K562 (cell line): Measurements from ENCODE around the gene IPPK. TPM values are rescaled to one million over a fixed set of nuclear protein-coding genes. Genes with fewer than 3 reads are reported as not detected.
"Not testable (repeated sequence)": the region's sequence is repeated elsewhere in the genome, so short reads cannot be mapped to it uniquely, and the experiment has no call there.

Experiments used
- ATAC-seq: fragments of 200-7000 bp; cut with Tn5 transposase; 3 replicates; pipeline ENCODE4 v1.9.1; 2020; ENCODE audit warnings: moderate library complexity
- BruUV-seq: library from RNA; stranded (reverse); fragments of 400-500 nt; replicated peaks from 2 replicates; lab custom pipeline; 2021; lab: Mats Ljungman, UMichigan
- CTCF ChIA-PET: fragments of 300-600 bp; formaldehyde crosslinking; extraction: SDS; loops from one replicate; lab custom pipeline; 2021; ENCODE audit warnings: low intra/inter-chr PET ratio; lab: Yijun Ruan, JAX
- POLR2A ChIA-PET: fragments of 300-600, 350-650 bp; sonication (Branson Sonifier 250); formaldehyde crosslinking; extraction: SDS; loops from one replicate; lab custom pipeline; 2021; ENCODE audit warnings: antibody characterized with exemption, inconsistent platforms; lab: Yijun Ruan, JAX
- DNase-seq, 4 experiments: peaks; one replicate each; pipeline versions ENCODE4 v3.0.0 to v3.0.0-alpha.2; 2011 to 2018; ENCODE audit warnings: low spot score in 3 of 4, mixed read lengths in 3 of 4; ENCODE audit errors: extremely low read depth in 1 of 4
- FAIRE-seq: peaks from 2 replicates; lab custom pipeline; 2011; peaks lifted over from hg19 to GRCh38; lab: Jason Lieb, UNC
- H2AFZ ChIP-seq: 2 replicates; pipeline ENCODE4 v1.6.0; 2011; ENCODE audit warnings: low read depth, low read length, control low read depth, inconsistent platforms
- H3K27ac ChIP-seq: fragments of 200-600 bp; 3 replicates; pipeline ENCODE4 v1.8.0; 2011; ENCODE audit warnings: low read depth, mild to moderate bottlenecking, control low read depth, inconsistent platforms, low read length, moderate library complexity, mixed read lengths; ENCODE audit errors: extremely low read depth
- H3K27me3 ChIP-seq, 2 experiments: fragments of 300-600 bp in 1 of 2; 2 replicates in 1 of 2; 3 replicates in 1 of 2; pipeline versions ENCODE4 v1.6.0 to v1.8.0; 2011; ENCODE audit warnings: inconsistent platforms in 2 of 2, low read length in 2 of 2, mild to moderate bottlenecking in 1 of 2, mixed read lengths in 1 of 2, moderate library complexity in 1 of 2; ENCODE audit not compliant: control insufficient read depth in 2 of 2, insufficient read depth in 2 of 2
- H3K36me3 ChIP-seq: fragments of 300-600 bp; 3 replicates; pipeline ENCODE4 v1.8.0; 2011; ENCODE audit warnings: mild to moderate bottlenecking, low read length, inconsistent platforms; ENCODE audit not compliant: control insufficient read depth, insufficient read depth
- H3K4me1 ChIP-seq, 2 experiments: fragments of 200-600 bp in 1 of 2; replicated peaks in 1 of 2; 2 replicates in 1 of 2; 3 replicates in 1 of 2; pipeline versions ENCODE4 v1.5.1 to v1.8.0; 2011; ENCODE audit warnings: inconsistent platforms in 2 of 2, low read length in 2 of 2, mild to moderate bottlenecking in 1 of 2, mixed read lengths in 1 of 2, moderate library complexity in 1 of 2; ENCODE audit not compliant: control insufficient read depth in 2 of 2, insufficient read depth in 2 of 2
- H3K4me2 ChIP-seq: 2 replicates; pipeline ENCODE4 v1.6.1; 2011; ENCODE audit warnings: low read length, control low read depth, inconsistent platforms, mixed read lengths; ENCODE audit not compliant: insufficient read depth
- H3K4me3 ChIP-seq: fragments of 200-600 bp; sonication (generic), shearing (Covaris generic); 2 replicates; pipeline ENCODE4 v1.5.1; 2016; ENCODE audit warnings: control low read depth, inconsistent platforms
- H3K79me2 ChIP-seq: fragments of 200-600 bp; 3 replicates; pipeline ENCODE4 v1.8.0; 2011; ENCODE audit warnings: low read length, inconsistent platforms; ENCODE audit not compliant: control insufficient read depth, insufficient read depth
- H3K9ac ChIP-seq, 2 experiments: 2 replicates each; pipeline versions ENCODE4 v1.6.0 to v1.6.1; 2011; ENCODE audit warnings: low read depth in 2 of 2, low read length in 2 of 2, control low read depth in 1 of 2, inconsistent platforms in 1 of 2, mild to moderate bottlenecking in 1 of 2, mixed read lengths in 1 of 2; ENCODE audit not compliant: insufficient read depth in 1 of 2
- H3K9me1 ChIP-seq: one replicate; pipeline ENCODE4 v1.6.0; 2011; ENCODE audit warnings: inconsistent platforms, mild to moderate bottlenecking, low read length, moderate library complexity; ENCODE audit not compliant: control insufficient read depth, insufficient read depth
- H3K9me3 ChIP-seq: replicated peaks from 2 replicates; pipeline ENCODE4 v1.5.1; 2011; ENCODE audit warnings: low read depth, low read length, inconsistent platforms; ENCODE audit not compliant: control insufficient read depth, insufficient read depth
- H4K20me1 ChIP-seq: replicated peaks from 2 replicates; pipeline ENCODE4 v1.6.1; 2011; ENCODE audit warnings: low read length, inconsistent platforms, mixed read lengths; ENCODE audit not compliant: control insufficient read depth, insufficient read depth
- CBFA2T3 ChIP-seq: fragments of 450-650 bp; IDR thresholded peaks from 2 replicates; pipeline ENCODE4 v1.6.1; 2017
- CEBPB ChIP-seq: fragments of 450-650 bp; IDR thresholded peaks from 2 replicates; pipeline ENCODE4 v1.6.1; 2016; ENCODE audit warnings: missing genetic modification characterization, missing compliant biosample characterization
- DMBX1 ChIP-seq: fragments of 250-450 bp; sonication (Bioruptor Pico); IDR thresholded peaks from 2 replicates; pipeline ENCODE4 v1.8.0; 2022; ENCODE audit warnings: inconsistent platforms, mild to moderate bottlenecking, moderate library complexity, borderline replicate concordance
- SP1 ChIP-seq: sonication (generic); formaldehyde crosslinking; IDR thresholded peaks from 2 replicates; pipeline ENCODE4 v1.8.1; 2022; ENCODE audit warnings: mild to moderate bottlenecking, missing genetic modification reagents
- WGBS: fragments of 100-300 bp; shearing (Covaris generic); methylation state at CpG from one replicate; pipeline ENCODE4 v1.1.6; 2016; ENCODE audit warnings: low coverage, mixed read lengths; ENCODE audit not compliant: insufficient coverage; ENCODE audit errors: missing lambda C conversion rate; 5-methylcytosine and 5-hydroxymethylcytosine counted together
- in situ Hi-C: fragments of 300-500 bp; cut with MboI; formaldehyde crosslinking; loops from 4 replicates; pipeline ENCODE4 v1.15.0; 2018; ENCODE audit warnings: inconsistent platforms, mixed read lengths
- intact Hi-C: fragments of 100-400 bp; cut with micrococcal nuclease; formaldehyde crosslinking; loops from 2 replicates; pipeline ENCODE4 v1.14.2; 2022
- polyA plus RNA-seq, 8 experiments: library from polyadenylated mRNA; depleted of rRNA in 4 of 8; stranded (reverse) in 5 of 8; unstranded in 3 of 8; fragments of >200 nt; fragmentation: Nextera tagmentation in 2 of 8; fragmentation: Illumina TruSeq in 1 of 8; extraction: Ambion mirVana in 2 of 8; extraction: Trizol in 1 of 8; gene quantifications; 2 replicates each; pipeline versions ENCODE4 v1.2.1 to v1.2.3, GENCODE V29; 2011 to 2014; ENCODE audit warnings: inconsistent platforms in 1 of 8, missing spikeins in 1 of 8
- total RNA-seq, 7 experiments: library from RNA; depleted of rRNA in 6 of 7; stranded (reverse); fragments of >200 nt in 6 of 7; fragmentation: Illumina TruSeq in 2 of 7; extraction: Trizol in 2 of 7; gene quantifications; 2 replicates each; pipeline versions ENCODE4 v1.2.1 to v1.2.3, GENCODE V29; 2011 to 2021; ENCODE audit warnings: low replicate concordance in 1 of 7

Gene IPPK
- total and polyA plus RNA-seq, 9 of the 15 experiments (the other 6 are each of a cell fraction or from before 2014, with no cell fraction given), result 3.1 to 22.2 (median 11.2) TPM

GRCh38 chr9:92627651-92628050, 42.3 kb downstream of the IPPK start:
- Histone ChIP-seq H4K20me1 (no peaks in the 10 kb centered on the region), H3K79me2 (no peaks in the 10 kb centered on the region), H3K4me1 (no peaks in the 10 kb centered on the region), H3K36me3 (peaks cover 35% of the 10 kb centered on the region), H3K27me3 (no peaks in the 10 kb centered on the region), H3K27ac (no peak overlapping the region), H3K4me3 (no peak overlapping the region), H2AFZ (no peak overlapping the region), H3K4me2 (no peak overlapping the region), H3K9me1 (no peaks in the 10 kb centered on the region), H3K9me3 (no peaks in the 10 kb centered on the region), H3K9ac (no peak overlapping the region)
- no peak for FAIRE-seq
- WGBS, result 95% methylated on average over 5 of the region's 5 CpGs
- BruUV-seq, result no TSS peak
- intact Hi-C loops (no loop called here), in situ Hi-C loops (no loop called here)
- TF ChIP-seq CEBPB (tag) (0 out of 2 replicates have a peak, but pooled peaks have one; percentile 27), SP1 (CRISPR knock-in tag) (no peak)
- ChIA-PET POLR2A (no interaction called here), CTCF (no interaction called here)
- no peak for DNase-seq
- no peak for ATAC-seq

GRCh38 chr9:92626484-92626883, 43.4 kb downstream of the IPPK start:
- H3K27me3 ChIP-seq, result no peaks in the 10 kb centered on the region
- H3K4me2 ChIP-seq, result no peak overlapping the region
- ChIA-PET CTCF (no interaction called here), POLR2A (no interaction called here)
- in situ Hi-C loops (no loop called here), intact Hi-C loops (no loop called here)
- H3K4me1 ChIP-seq, result no peaks in the 10 kb centered on the region
- no peaks in the 10 kb centered on the region for H4K20me1 ChIP-seq
- TF ChIP-seq DMBX1 (CRISPR knock-in tag), result no peak
- 0 out of 2 replicates have a peak, but pooled peaks have one; percentile 2 for TF ChIP-seq CBFA2T3
- H2AFZ ChIP-seq, result no peak overlapping the region
- H3K9ac ChIP-seq, result no peak overlapping the region
- no TSS peak for BruUV-seq
- ATAC-seq (no peak), DNase-seq (no peak), FAIRE-seq (no peak)
- no peak overlapping the region for H3K27ac ChIP-seq
- no peak overlapping the region for H3K4me3 ChIP-seq
- H3K9me1 ChIP-seq, result no peaks in the 10 kb centered on the region
- H3K9me3 ChIP-seq, result no peaks in the 10 kb centered on the region
- H3K36me3 ChIP-seq, result peaks cover 29% of the 10 kb centered on the region; the same call in 2 of the 3 replicates
- H3K79me2 ChIP-seq, result no peaks in the 10 kb centered on the region

GRCh38 chr9:92623936-92624335, 46.0 kb downstream of the IPPK start:
- H2AFZ ChIP-seq, FAIRE-seq: not testable (repeated sequence)

More at GRCh38 chr9:92623936-92624335, 46.0 kb downstream of the IPPK start:
- H3K9ac ChIP-seq, H3K27me3 ChIP-seq, H3K4me1 ChIP-seq, ATAC-seq, POLR2A ChIA-PET, H3K4me2 ChIP-seq, H3K4me3 ChIP-seq, H3K27ac ChIP-seq, CTCF ChIA-PET, H3K9me1 ChIP-seq, H3K79me2 ChIP-seq, BruUV-seq, in situ Hi-C loops, H4K20me1 ChIP-seq, H3K9me3 ChIP-seq, intact Hi-C loops, DNase-seq: not testable (repeated sequence)
- peaks cover 45% of the 10 kb centered on the region; the same call in 1 of the 3 replicates for H3K36me3 ChIP-seq
- WGBS, result 75% methylated on average over 3 of the region's 3 CpGs
